NB4 (cell line): ENCODE data around the gene DUS3L.

ENCODE experiments used
- DNase-seq: peaks from one replicate; pipeline ENCODE4 v3.0.0; 2010; ENCODE audit warnings: low read depth
- H3K4me3 ChIP-seq: one replicate; pipeline ENCODE4 v1.5.1; 2011; ENCODE audit warnings: mild to moderate bottlenecking, low read depth, low read length, moderate library complexity
- MYC ChIP-seq: IDR thresholded peaks from 2 replicates; pipeline ENCODE4 v1.6.1; 2011; ENCODE audit warnings: low read depth, low read length
- POLR2A ChIP-seq: IDR thresholded peaks from 2 replicates; pipeline ENCODE4 v1.6.1; 2011; ENCODE audit warnings: mild to moderate bottlenecking; ENCODE audit not compliant: insufficient read length; ENCODE audit errors: extremely low read depth
- TF ChIP-seq, protein P1 (sequence below): IDR thresholded peaks from one replicate; pipeline ENCODE4 v1.5.1; 2012; ENCODE audit warnings: low read depth, low read length
- TF ChIP-seq, protein P2 (sequence below): IDR thresholded peaks from 2 replicates; pipeline ENCODE4 v1.6.1; 2011; ENCODE audit warnings: low read depth, low read length

Gene DUS3L

DNA sequence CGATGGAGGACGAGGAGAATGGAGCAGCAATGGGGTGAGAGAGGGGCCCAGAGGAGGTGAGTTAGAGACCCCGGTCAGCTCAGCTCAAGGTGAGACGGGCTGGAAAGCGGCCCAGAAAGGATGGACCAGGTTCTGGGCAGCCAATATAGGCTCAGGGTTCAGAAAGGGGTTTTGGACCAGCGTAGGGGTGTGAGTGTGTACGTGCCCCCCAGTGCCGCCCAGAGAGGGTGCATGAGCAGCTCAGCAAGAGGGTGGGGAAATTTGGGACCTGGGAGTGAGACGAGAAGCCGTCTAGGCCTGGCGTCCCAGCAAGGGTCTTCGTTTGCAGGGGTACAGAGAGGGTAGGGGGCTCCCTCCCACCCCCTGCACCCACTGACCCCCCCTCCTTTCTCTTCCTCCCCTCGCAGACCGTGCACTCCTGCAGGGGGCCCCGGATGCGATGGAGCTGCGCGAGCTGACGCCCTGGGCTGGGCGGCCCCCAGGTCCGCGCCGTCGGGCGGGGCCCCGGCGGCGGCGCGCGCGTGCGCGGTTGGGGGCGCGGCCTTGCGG lies 36.5 kb upstream of the DUS3L start:
- peak overlapping the region; percentile 46 for H3K4me3 ChIP-seq
- DNase-seq: no peak
- TF ChIP-seq, protein P1, sequence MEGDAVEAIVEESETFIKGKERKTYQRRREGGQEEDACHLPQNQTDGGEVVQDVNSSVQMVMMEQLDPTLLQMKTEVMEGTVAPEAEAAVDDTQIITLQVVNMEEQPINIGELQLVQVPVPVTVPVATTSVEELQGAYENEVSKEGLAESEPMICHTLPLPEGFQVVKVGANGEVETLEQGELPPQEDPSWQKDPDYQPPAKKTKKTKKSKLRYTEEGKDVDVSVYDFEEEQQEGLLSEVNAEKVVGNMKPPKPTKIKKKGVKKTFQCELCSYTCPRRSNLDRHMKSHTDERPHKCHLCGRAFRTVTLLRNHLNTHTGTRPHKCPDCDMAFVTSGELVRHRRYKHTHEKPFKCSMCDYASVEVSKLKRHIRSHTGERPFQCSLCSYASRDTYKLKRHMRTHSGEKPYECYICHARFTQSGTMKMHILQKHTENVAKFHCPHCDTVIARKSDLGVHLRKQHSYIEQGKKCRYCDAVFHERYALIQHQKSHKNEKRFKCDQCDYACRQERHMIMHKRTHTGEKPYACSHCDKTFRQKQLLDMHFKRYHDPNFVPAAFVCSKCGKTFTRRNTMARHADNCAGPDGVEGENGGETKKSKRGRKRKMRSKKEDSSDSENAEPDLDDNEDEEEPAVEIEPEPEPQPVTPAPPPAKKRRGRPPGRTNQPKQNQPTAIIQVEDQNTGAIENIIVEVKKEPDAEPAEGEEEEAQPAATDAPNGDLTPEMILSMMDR: no peak
- TF ChIP-seq POLR2A (no peak), MYC (no peak)
- TF ChIP-seq, protein P2, sequence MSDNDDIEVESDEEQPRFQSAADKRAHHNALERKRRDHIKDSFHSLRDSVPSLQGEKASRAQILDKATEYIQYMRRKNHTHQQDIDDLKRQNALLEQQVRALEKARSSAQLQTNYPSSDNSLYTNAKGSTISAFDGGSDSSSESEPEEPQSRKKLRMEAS: no peak

DNA sequence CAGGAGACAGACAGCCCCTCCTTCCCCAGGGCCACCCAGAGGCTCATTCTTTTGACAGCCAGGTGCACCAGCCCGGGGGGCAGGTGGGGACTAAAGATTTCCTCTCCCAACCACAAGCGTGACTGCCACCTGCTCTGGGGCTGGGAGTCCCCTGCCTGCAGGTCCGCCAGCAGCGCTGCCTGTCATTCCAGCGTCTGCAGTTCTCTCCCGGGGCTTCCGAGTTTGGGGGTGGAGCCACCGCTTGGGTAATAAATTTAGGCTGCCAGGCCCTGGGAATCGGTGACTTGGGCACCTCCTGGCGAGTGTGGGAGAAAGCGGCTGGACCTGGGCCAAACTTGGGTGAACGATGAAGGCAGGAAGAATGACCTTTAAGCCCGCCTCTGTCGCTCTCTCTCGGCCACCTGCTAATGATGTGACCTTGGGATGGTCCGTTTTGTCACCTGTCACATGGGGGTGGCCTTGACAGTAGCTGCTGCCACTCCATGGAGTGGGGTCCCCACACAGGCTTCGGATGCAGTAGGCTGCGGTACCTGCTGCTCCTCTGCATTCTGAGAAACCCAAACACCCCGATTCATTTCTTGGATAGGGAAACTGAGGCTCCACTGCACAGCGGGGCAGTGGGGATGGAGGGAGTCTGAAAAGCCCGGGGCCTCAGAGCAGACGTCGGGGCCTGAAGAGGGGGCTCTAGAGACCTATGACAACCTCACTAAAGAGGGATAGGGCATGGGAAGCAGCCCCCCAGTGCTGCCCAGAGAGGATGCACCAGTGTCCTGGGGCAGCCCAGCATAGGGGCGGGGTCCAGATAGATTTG lies 35.8 kb upstream of the DUS3L start:
- TF ChIP-seq, protein P1: no peak
- no peak overlapping the region for H3K4me3 ChIP-seq
- DNase-seq: peak; percentile 40

DNA sequence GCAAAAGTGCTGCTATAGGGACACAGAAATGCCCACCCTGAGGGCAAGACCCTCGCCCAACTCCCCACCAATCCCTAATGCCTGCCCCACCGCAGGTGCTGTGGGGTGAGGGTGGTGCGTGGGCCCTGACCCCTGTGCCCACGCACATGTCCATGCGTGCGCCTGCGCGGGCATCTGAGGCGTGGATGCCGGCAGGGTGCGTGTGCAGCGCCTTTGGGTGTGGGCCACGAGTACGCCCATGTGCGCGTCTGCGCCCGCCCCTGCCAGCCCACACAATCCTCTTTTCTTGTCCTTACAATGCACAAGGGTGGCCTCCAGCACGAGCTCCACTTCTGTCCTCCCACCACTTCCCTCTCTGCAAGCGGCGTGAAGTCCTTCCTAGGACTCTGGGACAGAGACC lies 34.2 kb upstream of the DUS3L start:
- no peak for DNase-seq
- no peak for TF ChIP-seq MYC
- no peak for TF ChIP-seq POLR2A
- TF ChIP-seq, protein P1: no peak
- TF ChIP-seq, protein P2: no peak
- no peak overlapping the region for H3K4me3 ChIP-seq

DNA sequence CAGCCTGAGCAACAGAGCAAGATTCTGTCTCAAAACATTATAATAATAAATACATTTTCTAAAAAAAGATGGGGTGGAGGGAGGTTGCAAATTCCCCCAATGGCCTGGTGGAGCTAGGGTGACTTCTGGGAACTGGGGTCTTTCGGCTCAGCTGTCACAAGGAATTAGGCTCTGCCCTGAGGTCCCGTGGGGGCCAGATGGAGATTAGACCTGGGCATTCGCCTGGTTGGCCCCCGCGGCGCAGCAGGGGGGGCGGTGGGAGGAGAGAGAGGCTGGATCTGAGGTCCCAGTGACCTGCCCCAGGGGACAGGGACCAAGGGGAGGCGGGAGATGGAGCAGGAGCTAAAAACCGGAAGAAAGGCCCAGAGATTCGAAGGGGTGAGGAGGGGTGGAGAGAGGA lies 33.8 kb upstream of the DUS3L start:
- TF ChIP-seq MYC: no peak
- no peak for TF ChIP-seq POLR2A
- TF ChIP-seq, protein P1: no peak
- TF ChIP-seq, protein P2: no peak

DNA sequence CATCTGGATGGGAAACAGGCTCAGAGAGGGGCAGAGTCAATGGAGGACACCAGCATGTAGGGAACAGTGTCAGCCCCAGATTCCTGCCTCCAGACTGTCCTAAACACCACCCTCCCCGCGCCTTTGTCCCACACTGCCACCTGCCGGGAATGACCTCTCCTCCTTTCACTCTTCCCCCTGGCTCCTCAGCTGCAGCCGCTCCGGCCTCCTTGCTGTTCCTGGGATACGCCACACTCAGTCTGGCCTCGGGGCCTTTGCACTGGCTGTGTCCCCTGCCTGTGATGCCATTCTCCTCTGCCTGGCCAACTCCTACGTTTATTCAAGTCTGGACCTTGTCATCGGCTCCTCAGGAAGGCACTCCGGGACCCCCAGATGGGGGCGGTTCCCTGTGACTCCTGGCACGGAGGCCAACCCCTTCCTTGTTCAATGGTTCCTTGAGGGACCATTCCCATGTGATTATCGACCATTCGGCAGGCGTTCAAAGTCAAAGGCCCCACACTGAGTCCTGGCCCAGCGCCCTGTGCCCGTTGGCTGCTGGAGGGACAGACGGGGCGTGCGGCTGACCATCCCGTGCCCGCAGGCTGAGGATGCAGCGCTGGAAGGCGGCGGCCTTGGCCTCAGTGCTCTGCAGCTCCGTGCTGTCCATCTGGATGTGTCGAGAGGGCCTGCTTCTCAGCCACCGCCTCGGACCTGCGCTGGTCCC lies 32.8 kb upstream of the DUS3L start:
- peak; percentile 38 for DNase-seq
- TF ChIP-seq MYC (no peak), POLR2A (no peak)
- TF ChIP-seq, protein P1: peak; percentile 21
- no peak overlapping the region for H3K4me3 ChIP-seq

More for the DNA sequence above, 33.8 kb upstream of the DUS3L start:
- no peak for DNase-seq
- H3K4me3 ChIP-seq: no peak overlapping the region
